SU-DHL-6 (cell line): ENCODE data around the gene WWC1.

Source experiments
- H2AFZ ChIP-seq: fragments of 200-600 bp; sonication (generic); 2 replicates; pipeline ENCODE4 v1.6.1; 2014; ENCODE audit warnings: low read depth, mild to moderate bottlenecking, moderate library complexity, mixed read lengths, antibody characterized with exemption, low read length; ENCODE audit not compliant: severe bottlenecking
- H3F3A ChIP-seq: fragments of 200-600 bp; shearing (Covaris generic); 2 replicates; pipeline ENCODE4 v1.6.0; 2016; ENCODE audit warnings: antibody characterized with exemption, mild to moderate bottlenecking; ENCODE audit not compliant: insufficient read depth
- H3K27ac ChIP-seq: fragments of 200-600 bp; sonication (generic); 2 replicates; pipeline ENCODE4 v1.5.1; 2016; ENCODE audit warnings: low read depth, mild to moderate bottlenecking, low read length, moderate library complexity, mixed read lengths
- H3K27me3 ChIP-seq: fragments of 200-600 bp; sonication (generic), shearing (Covaris generic); 2 replicates; pipeline ENCODE4 v1.6.0; 2014; ENCODE audit warnings: mild to moderate bottlenecking, low read length
- H3K36me3 ChIP-seq: fragments of 200-600 bp; sonication (generic); 2 replicates; pipeline ENCODE4 v1.6.1; 2014; ENCODE audit warnings: mild to moderate bottlenecking, low read length, mixed read lengths
- H3K4me2 ChIP-seq: fragments of 300-600, 200-600 bp; shearing (Covaris generic), sonication (generic); 2 replicates; pipeline ENCODE4 v1.6.0; 2014; ENCODE audit warnings: low read length, low read depth, mild to moderate bottlenecking; ENCODE audit not compliant: poor library complexity, severe bottlenecking
- H3K4me3 ChIP-seq: fragments of 200-600 bp; sonication (generic); 2 replicates; pipeline ENCODE4 v1.5.1; 2014; ENCODE audit warnings: antibody characterized with exemption, low read length, mild to moderate bottlenecking, mixed read lengths; ENCODE audit not compliant: insufficient read depth, poor library complexity, severe bottlenecking
- H3K79me2 ChIP-seq: fragments of 200-600 bp; sonication (generic); 2 replicates; pipeline ENCODE4 v1.6.1; 2014; ENCODE audit warnings: mild to moderate bottlenecking, low read length, moderate library complexity; ENCODE audit not compliant: insufficient read depth
- H3K9ac ChIP-seq: fragments of 200-600 bp; sonication (generic); 2 replicates; pipeline ENCODE4 v1.7.0; 2014; ENCODE audit warnings: mild to moderate bottlenecking, low read length
- H3K9me2 ChIP-seq: fragments of 200-600 bp; sonication (generic); replicated peaks from 2 replicates; pipeline ENCODE4 v1.6.1; 2014; ENCODE audit warnings: low read length; ENCODE audit not compliant: insufficient read depth
- H3K9me3 ChIP-seq: fragments of 200-600 bp; sonication (generic); 2 replicates; pipeline ENCODE4 v1.6.1; 2014; ENCODE audit warnings: low read length, mixed read lengths; ENCODE audit not compliant: insufficient read depth
- H4K20me1 ChIP-seq: fragments of 200-600 bp; sonication (generic); 2 replicates; pipeline ENCODE4 v1.6.1; 2014; ENCODE audit warnings: low read depth, mild to moderate bottlenecking, antibody characterized with exemption, low read length, moderate library complexity, mixed read lengths
- EZH2phosphoT487 ChIP-seq: fragments of 200-600 bp; sonication (generic), shearing (Covaris generic); conservative IDR thresholded peaks from 2 replicates; pipeline ENCODE4 v1.6.1; 2018; ENCODE audit warnings: mild to moderate bottlenecking, antibody characterized with exemption, low read length, moderate library complexity, mixed read lengths
- TF ChIP-seq, protein P1 (sequence below): fragments of 200-600 bp; sonication (generic); IDR thresholded peaks from one replicate; pipeline ENCODE4 v1.5.1; 2017; ENCODE audit warnings: antibody characterized with exemption, mild to moderate bottlenecking, low read length, moderate library complexity; ENCODE audit not compliant: insufficient read depth, poor library complexity, severe bottlenecking

Gene WWC1

GRCh38 chr5:168428552-168428951 lies 137.1 kb downstream of the WWC1 start:
- TF ChIP-seq, protein P1, sequence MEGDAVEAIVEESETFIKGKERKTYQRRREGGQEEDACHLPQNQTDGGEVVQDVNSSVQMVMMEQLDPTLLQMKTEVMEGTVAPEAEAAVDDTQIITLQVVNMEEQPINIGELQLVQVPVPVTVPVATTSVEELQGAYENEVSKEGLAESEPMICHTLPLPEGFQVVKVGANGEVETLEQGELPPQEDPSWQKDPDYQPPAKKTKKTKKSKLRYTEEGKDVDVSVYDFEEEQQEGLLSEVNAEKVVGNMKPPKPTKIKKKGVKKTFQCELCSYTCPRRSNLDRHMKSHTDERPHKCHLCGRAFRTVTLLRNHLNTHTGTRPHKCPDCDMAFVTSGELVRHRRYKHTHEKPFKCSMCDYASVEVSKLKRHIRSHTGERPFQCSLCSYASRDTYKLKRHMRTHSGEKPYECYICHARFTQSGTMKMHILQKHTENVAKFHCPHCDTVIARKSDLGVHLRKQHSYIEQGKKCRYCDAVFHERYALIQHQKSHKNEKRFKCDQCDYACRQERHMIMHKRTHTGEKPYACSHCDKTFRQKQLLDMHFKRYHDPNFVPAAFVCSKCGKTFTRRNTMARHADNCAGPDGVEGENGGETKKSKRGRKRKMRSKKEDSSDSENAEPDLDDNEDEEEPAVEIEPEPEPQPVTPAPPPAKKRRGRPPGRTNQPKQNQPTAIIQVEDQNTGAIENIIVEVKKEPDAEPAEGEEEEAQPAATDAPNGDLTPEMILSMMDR, result no peak
- no peak for TF ChIP-seq EZH2phosphoT487

DNA sequence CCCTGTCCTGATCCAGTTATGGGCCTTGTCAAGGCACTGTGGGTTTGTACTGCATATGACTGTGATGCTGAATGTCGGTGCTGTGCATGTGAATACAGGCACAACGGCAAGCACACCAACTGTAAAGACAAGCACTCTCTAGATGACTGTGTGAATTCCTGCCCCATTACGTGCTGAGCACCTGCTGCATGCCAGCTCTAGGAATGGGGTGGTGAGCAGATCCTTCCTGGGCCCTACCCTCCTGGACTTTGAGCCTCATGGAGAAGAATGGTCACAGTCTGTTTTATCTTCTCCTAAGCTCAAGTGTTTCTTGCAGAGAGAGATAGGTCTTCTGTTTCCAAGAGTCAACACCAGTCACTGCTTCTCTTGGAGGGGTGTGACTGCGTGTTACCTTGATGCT lies 138.9 kb downstream of the WWC1 start:
- H3F3A ChIP-seq, result no peaks in the 10 kb centered on the region
- no peaks in the 10 kb centered on the region for H3K79me2 ChIP-seq
- no peak overlapping the region for H3K4me2 ChIP-seq
- H4K20me1 ChIP-seq, result no peaks in the 10 kb centered on the region
- H3K27me3 ChIP-seq, result no peaks in the 10 kb centered on the region
- no peak overlapping the region for H2AFZ ChIP-seq
- TF ChIP-seq, protein P1, result no peak
- no peak for TF ChIP-seq EZH2phosphoT487
- H3K9me2 ChIP-seq, result no peaks in the 10 kb centered on the region
- no peak overlapping the region for H3K27ac ChIP-seq
- H3K9me3 ChIP-seq, result no peaks in the 10 kb centered on the region
- no peak overlapping the region for H3K4me3 ChIP-seq
- H3K36me3 ChIP-seq, result no peaks in the 10 kb centered on the region
- no peak overlapping the region for H3K9ac ChIP-seq

More at GRCh38 chr5:168428552-168428951, 137.1 kb downstream of the WWC1 start:
- H3K79me2 ChIP-seq, result no peaks in the 10 kb centered on the region
- H3K4me3 ChIP-seq, result no peak overlapping the region
- H2AFZ ChIP-seq, result no peak overlapping the region
- no peaks in the 10 kb centered on the region for H4K20me1 ChIP-seq
- H3K9me3 ChIP-seq, result no peaks in the 10 kb centered on the region
- H3K9ac ChIP-seq, result no peak overlapping the region
- no peaks in the 10 kb centered on the region for H3K27me3 ChIP-seq
- no peak overlapping the region for H3K27ac ChIP-seq
- no peaks in the 10 kb centered on the region for H3F3A ChIP-seq
- H3K4me2 ChIP-seq, result no peak overlapping the region
- H3K36me3 ChIP-seq, result no peaks in the 10 kb centered on the region
- H3K9me2 ChIP-seq, result no peaks in the 10 kb centered on the region

DNA sequence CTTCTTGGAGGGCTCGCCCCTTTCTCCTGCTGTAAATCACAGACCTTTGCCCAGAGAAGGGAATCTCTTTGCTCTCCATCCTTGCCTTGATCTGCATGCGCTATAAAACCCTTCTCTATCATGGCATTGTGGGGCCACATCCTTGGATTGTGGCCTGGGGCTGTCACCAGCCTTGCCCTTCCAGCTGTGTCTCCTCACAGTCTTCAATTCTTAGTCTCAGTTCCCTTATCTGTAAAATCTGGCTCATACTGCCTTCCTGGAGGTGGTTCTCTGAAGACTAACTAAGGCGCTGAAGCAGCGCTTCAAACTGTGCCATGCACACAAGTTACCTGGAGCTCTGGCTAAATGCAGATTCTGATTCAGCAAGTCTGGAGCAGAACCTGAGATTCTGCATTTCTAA lies 141.5 kb downstream of the WWC1 start:
- Histone ChIP-seq H3K36me3 (no peaks in the 10 kb centered on the region), H3K79me2 (no peaks in the 10 kb centered on the region), H3K27me3 (no peaks in the 10 kb centered on the region), H3K9me2 (no peaks in the 10 kb centered on the region), H3K27ac (no peak overlapping the region), H3K9ac (no peak overlapping the region), H2AFZ (no peak overlapping the region), H3F3A (no peaks in the 10 kb centered on the region), H3K9me3 (no peaks in the 10 kb centered on the region), H4K20me1 (no peaks in the 10 kb centered on the region), H3K4me3 (no peak overlapping the region), H3K4me2 (no peak overlapping the region)
- no peak for TF ChIP-seq EZH2phosphoT487
- TF ChIP-seq, protein P1, result no peak

DNA sequence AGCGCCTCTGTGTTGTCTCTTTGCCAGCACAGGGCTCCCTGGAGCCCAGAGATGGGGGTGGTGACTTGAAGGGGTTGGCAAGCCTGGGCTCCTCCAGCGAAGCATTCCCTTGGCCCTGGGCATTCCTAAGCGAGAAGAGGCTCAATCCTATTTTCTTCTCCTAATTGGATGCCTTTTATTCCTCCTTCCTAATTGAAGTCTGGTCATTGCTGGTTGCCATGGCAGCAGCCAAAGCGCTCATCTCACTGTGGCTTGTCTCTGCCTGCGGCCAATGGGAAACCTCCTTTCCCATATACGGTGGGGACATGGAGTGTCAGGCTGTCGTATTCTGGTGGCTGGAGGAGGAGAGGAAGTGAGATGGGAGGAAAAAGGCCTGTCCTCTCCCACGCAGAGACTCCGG lies 142.6 kb downstream of the WWC1 start:
- no peak for TF ChIP-seq EZH2phosphoT487
- TF ChIP-seq, protein P1, result no peak
- Histone ChIP-seq H4K20me1 (no peaks in the 10 kb centered on the region), H3K27me3 (no peaks in the 10 kb centered on the region), H3K27ac (no peak overlapping the region), H3K36me3 (no peaks in the 10 kb centered on the region), H3F3A (no peaks in the 10 kb centered on the region), H3K4me3 (no peak overlapping the region), H3K4me2 (no peak overlapping the region), H3K9ac (no peak overlapping the region), H3K9me2 (no peaks in the 10 kb centered on the region), H3K79me2 (no peaks in the 10 kb centered on the region), H2AFZ (no peak overlapping the region), H3K9me3 (no peaks in the 10 kb centered on the region)
